GM12875 (cell line): ENCODE measurements around the gene SLC66A2.

Experiments used
- H3K4me3 ChIP-seq: one replicate; pipeline ENCODE4 v1.5.1; 2011; ENCODE audit warnings: low read depth, low read length, control low read depth
- TF ChIP-seq, protein P1 (sequence below): IDR thresholded peaks from 2 replicates; pipeline ENCODE4 v1.5.1; 2011; ENCODE audit warnings: low read depth, mild to moderate bottlenecking, control low read depth, inconsistent platforms, low read length, moderate library complexity, borderline replicate concordance; ENCODE audit not compliant: insufficient read depth

SLC66A2 gene

GRCh38 chr18:79910563-79911343 is 40.7 kb downstream of the SLC66A2 start:
- TF ChIP-seq, protein P1, sequence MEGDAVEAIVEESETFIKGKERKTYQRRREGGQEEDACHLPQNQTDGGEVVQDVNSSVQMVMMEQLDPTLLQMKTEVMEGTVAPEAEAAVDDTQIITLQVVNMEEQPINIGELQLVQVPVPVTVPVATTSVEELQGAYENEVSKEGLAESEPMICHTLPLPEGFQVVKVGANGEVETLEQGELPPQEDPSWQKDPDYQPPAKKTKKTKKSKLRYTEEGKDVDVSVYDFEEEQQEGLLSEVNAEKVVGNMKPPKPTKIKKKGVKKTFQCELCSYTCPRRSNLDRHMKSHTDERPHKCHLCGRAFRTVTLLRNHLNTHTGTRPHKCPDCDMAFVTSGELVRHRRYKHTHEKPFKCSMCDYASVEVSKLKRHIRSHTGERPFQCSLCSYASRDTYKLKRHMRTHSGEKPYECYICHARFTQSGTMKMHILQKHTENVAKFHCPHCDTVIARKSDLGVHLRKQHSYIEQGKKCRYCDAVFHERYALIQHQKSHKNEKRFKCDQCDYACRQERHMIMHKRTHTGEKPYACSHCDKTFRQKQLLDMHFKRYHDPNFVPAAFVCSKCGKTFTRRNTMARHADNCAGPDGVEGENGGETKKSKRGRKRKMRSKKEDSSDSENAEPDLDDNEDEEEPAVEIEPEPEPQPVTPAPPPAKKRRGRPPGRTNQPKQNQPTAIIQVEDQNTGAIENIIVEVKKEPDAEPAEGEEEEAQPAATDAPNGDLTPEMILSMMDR, result no peak
- no peak overlapping the region for H3K4me3 ChIP-seq

- H3K4me3 ChIP-seq, result no peak overlapping the region
- TF ChIP-seq, protein P1, result no peak
These were observed 44.7 kb downstream of the SLC66A2 start for GRCh38 chr18:79906706-79907105.

DNA sequence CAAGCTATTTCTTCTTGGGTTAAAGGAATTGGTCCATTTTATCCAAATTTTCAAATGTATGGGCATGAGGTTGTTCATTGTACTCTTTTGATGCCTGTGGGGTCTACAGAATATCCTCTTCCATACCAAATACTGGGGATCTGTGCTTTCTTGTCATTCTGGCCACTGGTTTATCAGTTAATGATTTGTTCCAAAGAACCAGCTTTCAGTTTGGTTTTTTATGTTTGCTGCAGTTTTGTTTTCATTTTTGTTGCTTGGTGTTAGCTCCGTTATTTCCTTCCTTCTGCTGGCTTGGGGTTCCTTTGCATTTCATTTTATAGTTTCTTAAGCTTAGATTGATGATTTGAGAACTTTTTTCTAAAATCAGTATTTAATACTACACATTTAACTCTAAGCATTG is 45.5 kb downstream of the SLC66A2 start:
- TF ChIP-seq, protein P1, result no peak
- H3K4me3 ChIP-seq, result no peak overlapping the region

GRCh38 chr18:79905389-79905911 is 46.0 kb downstream of the SLC66A2 start:
- H3K4me3 ChIP-seq, result no peak overlapping the region
- TF ChIP-seq, protein P1, result no peak

DNA sequence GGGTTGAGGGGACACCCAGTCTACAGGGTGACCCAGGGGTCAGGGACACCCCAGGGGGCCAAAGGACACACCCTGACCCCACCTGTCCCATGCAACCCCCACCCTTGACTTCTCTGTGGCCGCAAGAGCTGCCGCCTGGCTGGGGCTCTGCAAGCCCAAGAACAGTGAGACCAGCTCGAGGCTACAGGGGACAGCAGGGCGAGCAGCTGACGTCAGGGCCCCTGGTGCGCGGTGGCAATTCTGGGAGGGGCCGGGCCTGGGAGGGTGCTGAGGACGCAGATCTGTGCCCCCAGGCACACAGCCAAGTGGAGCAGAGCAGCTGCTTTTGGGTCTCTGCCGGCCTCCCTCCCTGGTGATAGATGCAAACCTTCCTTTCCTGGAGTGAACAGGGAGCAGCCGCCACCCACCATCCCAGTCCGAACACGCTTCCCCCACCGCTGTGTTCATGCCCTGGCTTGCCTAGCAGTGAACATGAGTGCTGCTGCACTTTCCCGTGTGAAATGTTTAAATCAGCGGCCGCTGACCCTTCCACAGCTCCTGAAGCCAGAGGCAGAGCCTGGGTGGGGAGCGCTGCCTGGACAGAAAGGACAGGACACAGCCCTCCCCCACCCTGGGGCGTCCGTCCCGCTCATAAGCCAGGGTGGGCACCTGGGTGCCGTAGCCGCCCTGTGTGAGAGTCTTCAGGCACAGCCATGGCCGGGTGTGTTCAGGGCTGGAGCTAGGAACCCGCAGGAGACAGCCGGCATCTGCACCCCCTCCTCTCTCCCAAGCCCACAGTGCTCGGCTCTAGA is 46.9 kb downstream of the SLC66A2 start:
- no peak overlapping the region for H3K4me3 ChIP-seq
- TF ChIP-seq, protein P1, result no peak

- no peak overlapping the region for H3K4me3 ChIP-seq
- TF ChIP-seq, protein P1, result no peak
These were observed 47.6 kb downstream of the SLC66A2 start for GRCh38 chr18:79903787-79904356.
